ENCODE measurements around the gene GCG. TPM values are rescaled to one million over a fixed set of nuclear protein-coding genes. Genes with fewer than 3 reads are reported as not detected.

The GCG gene
- total and polyA plus RNA-seq, 2 donors, result 1.7 to 3.7 TPM

- WGBS, result 97% methylated on average over 3 of the region's 3 CpGs
- no peaks in the 10 kb centered on the region for H3K9me3 ChIP-seq (ENCODE audit: control insufficient read depth in 2 of 2, insufficient read depth in 1 of 2, low read length in 1 of 2)
Observed at GRCh38 chr2:162156149-162156548, 4.1 kb upstream of the GCG start.

GRCh38 chr2:162155093-162155492, 3.0 kb upstream of the GCG start:
- H3K4me3 ChIP-seq (ENCODE audit: low read length in 2 of 2), result no peak overlapping the region
- DNase-seq (ENCODE audit: low read depth in 6 of 9, low spot score in 9 of 9), result no peak
- 93% methylated on average over 3 of the region's 3 CpGs for WGBS
- no peaks in the 10 kb centered on the region for H3K4me1 ChIP-seq (ENCODE audit: control insufficient read depth in 2 of 2, insufficient read depth in 2 of 2, low read length in 2 of 2)
- H3K27me3 ChIP-seq (ENCODE audit: control insufficient read depth in 2 of 2, insufficient read depth in 1 of 2, low read length in 1 of 2), result peaks cover 0 to 2% of the 10 kb centered on the region in 2 donors
- no peaks in the 10 kb centered on the region for H3K36me3 ChIP-seq (ENCODE audit: control insufficient read depth in 2 of 2, insufficient read depth in 2 of 2, low read length in 1 of 2)
- no peak overlapping the region for H3K27ac ChIP-seq (ENCODE audit: low read depth in 1 of 2, low read length in 1 of 2)
- no peaks in the 10 kb centered on the region for H3K9me3 ChIP-seq (ENCODE audit: control insufficient read depth in 2 of 2, insufficient read depth in 1 of 2, low read length in 1 of 2)

More at GRCh38 chr2:162156149-162156548, 4.1 kb upstream of the GCG start:
- Histone ChIP-seq H3K36me3 (ENCODE audit: control insufficient read depth in 2 of 2, insufficient read depth in 2 of 2, low read length in 1 of 2) (no peaks in the 10 kb centered on the region), H3K4me3 (ENCODE audit: low read length in 2 of 2) (no peak overlapping the region), H3K27me3 (ENCODE audit: control insufficient read depth in 2 of 2, insufficient read depth in 1 of 2, low read length in 1 of 2) (peaks cover 0 to 2% of the 10 kb centered on the region in 2 donors), H3K4me1 (ENCODE audit: control insufficient read depth in 2 of 2, insufficient read depth in 2 of 2, low read length in 2 of 2) (no peaks in the 10 kb centered on the region), H3K27ac (ENCODE audit: low read depth in 1 of 2, low read length in 1 of 2) (no peak overlapping the region)
- DNase-seq (ENCODE audit: low read depth in 6 of 9, low spot score in 9 of 9), result no peak

GRCh38 chr2:162153608-162154224, 1.7 kb upstream of the GCG start:
- H3K9me3 ChIP-seq (ENCODE audit: control insufficient read depth in 2 of 2, insufficient read depth in 1 of 2, low read length in 1 of 2), result no peaks in the 10 kb centered on the region
- H3K27ac ChIP-seq (ENCODE audit: low read depth in 1 of 2, low read length in 1 of 2), result no peak overlapping the region
- DNase-seq (ENCODE audit: low read depth in 6 of 9, low spot score in 9 of 9), result peak; percentile 16 to 74 (median 51)
- no peaks in the 10 kb centered on the region for H3K4me1 ChIP-seq (ENCODE audit: control insufficient read depth in 2 of 2, insufficient read depth in 2 of 2, low read length in 2 of 2)
- H3K27me3 ChIP-seq (ENCODE audit: control insufficient read depth in 2 of 2, insufficient read depth in 1 of 2, low read length in 1 of 2), result peaks cover 0 to 2% of the 10 kb centered on the region in 2 donors
- H3K4me3 ChIP-seq (ENCODE audit: low read length in 2 of 2), result no peak overlapping the region
- H3K36me3 ChIP-seq (ENCODE audit: control insufficient read depth in 2 of 2, insufficient read depth in 2 of 2, low read length in 1 of 2), result no peaks in the 10 kb centered on the region
- WGBS, result 4% methylated on average over 5 of the region's 5 CpGs

- no peaks in the 10 kb centered on the region for H3K9me3 ChIP-seq (ENCODE audit: control insufficient read depth in 2 of 2, insufficient read depth in 1 of 2, low read length in 1 of 2)
- DNase-seq (ENCODE audit: low read depth in 6 of 9, low spot score in 9 of 9), result no peak
- 96% methylated on average over 8 of the region's 8 CpGs for WGBS
- no peaks in the 10 kb centered on the region for H3K4me1 ChIP-seq (ENCODE audit: control insufficient read depth in 2 of 2, insufficient read depth in 2 of 2, low read length in 2 of 2)
- no peaks in the 10 kb centered on the region for H3K36me3 ChIP-seq (ENCODE audit: control insufficient read depth in 2 of 2, insufficient read depth in 2 of 2, low read length in 1 of 2)
- H3K27ac ChIP-seq (ENCODE audit: low read depth in 1 of 2, low read length in 1 of 2), result no peak overlapping the region
- H3K27me3 ChIP-seq (ENCODE audit: control insufficient read depth in 2 of 2, insufficient read depth in 1 of 2, low read length in 1 of 2), result peaks cover 0 to 2% of the 10 kb centered on the region in 2 donors
- no peak overlapping the region for H3K4me3 ChIP-seq (ENCODE audit: low read length in 2 of 2)
Observed at GRCh38 chr2:162149940-162150339, 2.1 kb downstream of the GCG start.

GRCh38 chr2:162149466-162149865, 2.6 kb downstream of the GCG start:
- H3K27me3 ChIP-seq (ENCODE audit: control insufficient read depth in 2 of 2, insufficient read depth in 1 of 2, low read length in 1 of 2), result peaks cover 0 to 2% of the 10 kb centered on the region in 2 donors
- WGBS, result 96% methylated on average over 2 of the region's 2 CpGs
- H3K4me3 ChIP-seq (ENCODE audit: low read length in 2 of 2), result no peak overlapping the region
- DNase-seq (ENCODE audit: low read depth in 6 of 9, low spot score in 9 of 9), result no peak
- no peaks in the 10 kb centered on the region for H3K9me3 ChIP-seq (ENCODE audit: control insufficient read depth in 2 of 2, insufficient read depth in 1 of 2, low read length in 1 of 2)
- no peak overlapping the region for H3K27ac ChIP-seq (ENCODE audit: low read depth in 1 of 2, low read length in 1 of 2)
- H3K4me1 ChIP-seq (ENCODE audit: control insufficient read depth in 2 of 2, insufficient read depth in 2 of 2, low read length in 2 of 2), result no peaks in the 10 kb centered on the region
- no peaks in the 10 kb centered on the region for H3K36me3 ChIP-seq (ENCODE audit: control insufficient read depth in 2 of 2, insufficient read depth in 2 of 2, low read length in 1 of 2)

GRCh38 chr2:162148956-162149355, 3.1 kb downstream of the GCG start:
- 92% methylated on average over 3 of the region's 3 CpGs for WGBS
- Histone ChIP-seq H3K4me3 (ENCODE audit: low read length in 2 of 2) (no peak overlapping the region), H3K9me3 (ENCODE audit: control insufficient read depth in 2 of 2, insufficient read depth in 1 of 2, low read length in 1 of 2) (no peaks in the 10 kb centered on the region), H3K4me1 (ENCODE audit: control insufficient read depth in 2 of 2, insufficient read depth in 2 of 2, low read length in 2 of 2) (no peaks in the 10 kb centered on the region), H3K27me3 (ENCODE audit: control insufficient read depth in 2 of 2, insufficient read depth in 1 of 2, low read length in 1 of 2) (no peaks in the 10 kb centered on the region), H3K36me3 (ENCODE audit: control insufficient read depth in 2 of 2, insufficient read depth in 2 of 2, low read length in 1 of 2) (no peaks in the 10 kb centered on the region), H3K27ac (ENCODE audit: low read depth in 1 of 2, low read length in 1 of 2) (no peak overlapping the region)
- DNase-seq (ENCODE audit: low read depth in 6 of 9, low spot score in 9 of 9), result no peak

GRCh38 chr2:162143969-162144368, 8.1 kb downstream of the GCG start:
- WGBS, result 97% methylated on average over 4 of the region's 4 CpGs
- H3K9me3 ChIP-seq (ENCODE audit: control insufficient read depth in 2 of 2, insufficient read depth in 1 of 2, low read length in 1 of 2), result no peaks in the 10 kb centered on the region
- no peaks in the 10 kb centered on the region for H3K27me3 ChIP-seq (ENCODE audit: control insufficient read depth in 2 of 2, insufficient read depth in 1 of 2, low read length in 1 of 2)

GRCh38 chr2:162138310-162138709, 13.7 kb downstream of the GCG start:
- H3K9me3 ChIP-seq (ENCODE audit: control insufficient read depth in 2 of 2, insufficient read depth in 1 of 2, low read length in 1 of 2), result no peaks in the 10 kb centered on the region
- H3K36me3 ChIP-seq (ENCODE audit: control insufficient read depth in 2 of 2, insufficient read depth in 2 of 2, low read length in 1 of 2), result no peaks in the 10 kb centered on the region
- no peak overlapping the region for H3K4me3 ChIP-seq (ENCODE audit: low read length in 2 of 2)
- H3K27ac ChIP-seq (ENCODE audit: low read depth in 1 of 2, low read length in 1 of 2), result no peak overlapping the region
- no peaks in the 10 kb centered on the region for H3K4me1 ChIP-seq (ENCODE audit: control insufficient read depth in 2 of 2, insufficient read depth in 2 of 2, low read length in 2 of 2)
- DNase-seq (ENCODE audit: low read depth in 6 of 9, low spot score in 9 of 9), result no peak
- H3K27me3 ChIP-seq (ENCODE audit: control insufficient read depth in 2 of 2, insufficient read depth in 1 of 2, low read length in 1 of 2), result no peaks in the 10 kb centered on the region

More at GRCh38 chr2:162143969-162144368, 8.1 kb downstream of the GCG start:
- no peak for DNase-seq (ENCODE audit: low read depth in 6 of 9, low spot score in 9 of 9)
- no peak overlapping the region for H3K4me3 ChIP-seq (ENCODE audit: low read length in 2 of 2)
- no peaks in the 10 kb centered on the region for H3K4me1 ChIP-seq (ENCODE audit: control insufficient read depth in 2 of 2, insufficient read depth in 2 of 2, low read length in 2 of 2)
- H3K36me3 ChIP-seq (ENCODE audit: control insufficient read depth in 2 of 2, insufficient read depth in 2 of 2, low read length in 1 of 2), result no peaks in the 10 kb centered on the region
- no peak overlapping the region for H3K27ac ChIP-seq (ENCODE audit: low read depth in 1 of 2, low read length in 1 of 2)

GRCh38 chr2:162127422-162127821, 24.6 kb downstream of the GCG start:
- H3K4me3 ChIP-seq (ENCODE audit: low read length in 2 of 2), result no peak overlapping the region
- no peak overlapping the region for H3K27ac ChIP-seq (ENCODE audit: low read depth in 1 of 2, low read length in 1 of 2)
- no peaks in the 10 kb centered on the region for H3K9me3 ChIP-seq (ENCODE audit: control insufficient read depth in 2 of 2, insufficient read depth in 1 of 2, low read length in 1 of 2)
- peaks cover 0 to 4% of the 10 kb centered on the region in 2 donors for H3K4me1 ChIP-seq (ENCODE audit: control insufficient read depth in 2 of 2, insufficient read depth in 2 of 2, low read length in 2 of 2)
- no peak for DNase-seq (ENCODE audit: low read depth in 6 of 9, low spot score in 9 of 9)
- no peaks in the 10 kb centered on the region for H3K27me3 ChIP-seq (ENCODE audit: control insufficient read depth in 2 of 2, insufficient read depth in 1 of 2, low read length in 1 of 2)
- no peaks in the 10 kb centered on the region for H3K36me3 ChIP-seq (ENCODE audit: control insufficient read depth in 2 of 2, insufficient read depth in 2 of 2, low read length in 1 of 2)
- WGBS, result 91% methylated on average over 2 of the region's 2 CpGs
